Hepatocyte (in vitro differentiated cells): ENCODE results near the gene DACH2. TPM values are rescaled to one million over a fixed set of nuclear protein-coding genes. Genes with fewer than 3 reads are reported as not detected.

Experiments
- DNase-seq: peaks from one replicate; pipeline ENCODE4 v3.0.0-alpha.2; 2016; ENCODE audit warnings: low spot score
- H2AFZ ChIP-seq: fragments of 200-600 bp; sonication (generic); 2 replicates; pipeline ENCODE4 v1.6.0; 2016; ENCODE audit warnings: antibody characterized with exemption, mild to moderate bottlenecking
- H3K27ac ChIP-seq: fragments of 200-600 bp; sonication (generic); 2 replicates; pipeline ENCODE4 v1.5.1; 2016; ENCODE audit warnings: mild to moderate bottlenecking
- H3K27me3 ChIP-seq: fragments of 200-600 bp; sonication (generic); 2 replicates; pipeline ENCODE4 v1.6.1; 2016
- H3K36me3 ChIP-seq: fragments of 200-600 bp; sonication (generic); replicated peaks from 2 replicates; pipeline ENCODE4 v1.5.1; 2016; ENCODE audit warnings: low read depth; ENCODE audit not compliant: insufficient read depth
- H3K4me1 ChIP-seq: fragments of 200-600 bp; sonication (generic); 2 replicates; pipeline ENCODE4 v1.5.1; 2016; ENCODE audit warnings: mild to moderate bottlenecking, moderate library complexity; ENCODE audit not compliant: insufficient read depth
- H3K4me2 ChIP-seq: fragments of 200-600 bp; sonication (generic); 2 replicates; pipeline ENCODE4 v1.6.0; 2016
- H3K4me3 ChIP-seq: fragments of 200-600 bp; sonication (generic); 2 replicates; pipeline ENCODE4 v1.5.1; 2016; ENCODE audit warnings: mild to moderate bottlenecking
- H3K79me2 ChIP-seq: fragments of 200-600 bp; sonication (generic); 2 replicates; pipeline ENCODE4 v1.6.0; 2017; ENCODE audit warnings: mild to moderate bottlenecking
- H3K9me2 ChIP-seq: fragments of 200-600 bp; sonication (generic); replicated peaks from 2 replicates; pipeline ENCODE4 v1.6.0; 2017; ENCODE audit warnings: mild to moderate bottlenecking; ENCODE audit not compliant: insufficient read depth
- H3K9me3 ChIP-seq: fragments of 200-600 bp; sonication (generic); 2 replicates; pipeline ENCODE4 v1.5.1; 2016; ENCODE audit warnings: low read depth, mild to moderate bottlenecking
- H4K20me1 ChIP-seq: fragments of 200-600 bp; sonication (generic); 2 replicates; pipeline ENCODE4 v1.6.0; 2016; ENCODE audit warnings: mild to moderate bottlenecking; ENCODE audit not compliant: insufficient read depth, poor library complexity, severe bottlenecking
- EZH2 ChIP-seq: fragments of 200-600 bp; sonication (generic); IDR thresholded peaks from 2 replicates; pipeline ENCODE4 v1.6.1; 2016; ENCODE audit warnings: antibody characterized with exemption, mild to moderate bottlenecking, borderline replicate concordance
- EZH2phosphoT487 ChIP-seq: fragments of 200-600 bp; sonication (generic); IDR thresholded peaks from one replicate; pipeline ENCODE4 v1.6.1; 2018; ENCODE audit warnings: antibody characterized with exemption, mild to moderate bottlenecking, low read depth, moderate library complexity; ENCODE audit not compliant: unreplicated experiment, severe bottlenecking
- WGBS: methylation state at CpG from one replicate; pipeline ENCODE4 v1.1.6; 2016; ENCODE audit warnings: low lambda C conversion rate; ENCODE audit errors: missing lambda C conversion rate; 5-methylcytosine and 5-hydroxymethylcytosine counted together
- polyA plus RNA-seq: library from polyadenylated mRNA; unstranded; fragments of >200 nt; fragmentation: Nextera tagmentation; extraction: Ambion mirVana; gene quantifications from 2 replicates; pipeline ENCODE4 v1.2.1, GENCODE V29; 2016
- total RNA-seq: library from RNA; depleted of rRNA; stranded (reverse); fragments of >200 nt; gene quantifications from 2 replicates; pipeline ENCODE4 v1.2.3, GENCODE V29; 2014
- TF ChIP-seq, protein P1 (sequence below): fragments of 200-600 bp; sonication (generic); IDR thresholded peaks from 2 replicates; pipeline ENCODE4 v1.5.1; 2016; ENCODE audit warnings: antibody characterized with exemption, mild to moderate bottlenecking; ENCODE audit not compliant: poor library complexity

The DACH2 gene
- total and polyA plus RNA-seq, 2 experiments from 2014 or later, result 0.67 to 0.87 TPM

DNA sequence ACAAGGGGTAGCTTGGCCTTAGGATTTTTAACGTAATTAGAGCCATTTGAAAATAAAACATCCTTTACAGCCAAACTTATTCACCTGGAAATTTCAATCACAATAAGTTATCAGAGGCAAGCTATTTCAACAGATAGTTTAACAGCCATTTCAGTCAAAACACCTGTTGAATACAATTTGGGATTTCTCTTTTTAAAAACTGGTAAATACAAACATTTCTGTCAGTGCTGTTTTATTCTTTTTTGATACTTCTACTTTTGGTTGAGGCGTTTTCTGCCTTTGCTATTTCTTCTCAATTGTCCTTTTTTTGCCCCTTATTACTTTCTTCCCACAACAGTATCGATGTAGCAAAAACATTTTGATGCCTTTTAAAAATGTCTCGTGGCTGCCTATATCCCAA, 2.1 kb upstream of the DACH2 start:
- WGBS, result 65% methylated on average over 4 of the region's 4 CpGs
- Histone ChIP-seq H4K20me1 (no peaks in the 10 kb centered on the region), H3K4me3 (no peak overlapping the region), H2AFZ (no peak overlapping the region), H3K9me3 (no peaks in the 10 kb centered on the region), H3K79me2 (no peaks in the 10 kb centered on the region), H3K27me3 (peaks cover 13% of the 10 kb centered on the region), H3K9me2 (no peaks in the 10 kb centered on the region), H3K4me2 (no peak overlapping the region), H3K4me1 (no peaks in the 10 kb centered on the region), H3K27ac (no peak overlapping the region), H3K36me3 (no peaks in the 10 kb centered on the region)
- DNase-seq, result no peak
- no peak for TF ChIP-seq EZH2
- no peak for TF ChIP-seq EZH2phosphoT487
- TF ChIP-seq, protein P1, sequence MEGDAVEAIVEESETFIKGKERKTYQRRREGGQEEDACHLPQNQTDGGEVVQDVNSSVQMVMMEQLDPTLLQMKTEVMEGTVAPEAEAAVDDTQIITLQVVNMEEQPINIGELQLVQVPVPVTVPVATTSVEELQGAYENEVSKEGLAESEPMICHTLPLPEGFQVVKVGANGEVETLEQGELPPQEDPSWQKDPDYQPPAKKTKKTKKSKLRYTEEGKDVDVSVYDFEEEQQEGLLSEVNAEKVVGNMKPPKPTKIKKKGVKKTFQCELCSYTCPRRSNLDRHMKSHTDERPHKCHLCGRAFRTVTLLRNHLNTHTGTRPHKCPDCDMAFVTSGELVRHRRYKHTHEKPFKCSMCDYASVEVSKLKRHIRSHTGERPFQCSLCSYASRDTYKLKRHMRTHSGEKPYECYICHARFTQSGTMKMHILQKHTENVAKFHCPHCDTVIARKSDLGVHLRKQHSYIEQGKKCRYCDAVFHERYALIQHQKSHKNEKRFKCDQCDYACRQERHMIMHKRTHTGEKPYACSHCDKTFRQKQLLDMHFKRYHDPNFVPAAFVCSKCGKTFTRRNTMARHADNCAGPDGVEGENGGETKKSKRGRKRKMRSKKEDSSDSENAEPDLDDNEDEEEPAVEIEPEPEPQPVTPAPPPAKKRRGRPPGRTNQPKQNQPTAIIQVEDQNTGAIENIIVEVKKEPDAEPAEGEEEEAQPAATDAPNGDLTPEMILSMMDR, result no peak

DNA sequence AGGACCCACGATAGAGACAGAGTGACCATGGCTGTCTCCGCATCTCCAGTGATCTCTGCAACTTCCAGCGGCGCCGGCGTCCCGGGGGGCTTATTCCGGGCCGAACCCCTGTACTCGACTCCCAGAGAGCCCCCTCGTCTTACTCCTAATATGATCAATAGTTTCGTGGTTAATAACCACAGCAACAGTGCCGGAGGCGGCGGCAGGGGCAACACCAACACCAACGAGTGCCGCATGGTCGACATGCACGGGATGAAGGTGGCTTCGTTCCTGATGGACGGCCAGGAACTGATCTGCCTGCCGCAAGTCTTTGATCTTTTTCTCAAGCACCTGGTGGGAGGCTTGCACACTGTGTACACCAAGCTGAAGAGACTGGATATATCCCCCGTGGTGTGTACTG, 343 bp downstream of the DACH2 start:
- Histone ChIP-seq H3K4me3 (peak overlapping the region; percentile 32), H3K4me2 (peak overlapping the region; percentile 86), H3K9me2 (no peaks in the 10 kb centered on the region), H3K9me3 (no peaks in the 10 kb centered on the region), H3K27me3 (peaks cover 13% of the 10 kb centered on the region), H2AFZ (peak overlapping the region; percentile 68), H3K79me2 (no peaks in the 10 kb centered on the region), H3K36me3 (no peaks in the 10 kb centered on the region), H3K4me1 (no peaks in the 10 kb centered on the region), H4K20me1 (no peaks in the 10 kb centered on the region), H3K27ac (no peak overlapping the region)
- WGBS, result 45% methylated on average over 21 of the region's 23 CpGs
- TF ChIP-seq, protein P1, result no peak
- TF ChIP-seq EZH2phosphoT487 (no peak), EZH2 (no peak)
- DNase-seq, result peak; percentile 11

DNA sequence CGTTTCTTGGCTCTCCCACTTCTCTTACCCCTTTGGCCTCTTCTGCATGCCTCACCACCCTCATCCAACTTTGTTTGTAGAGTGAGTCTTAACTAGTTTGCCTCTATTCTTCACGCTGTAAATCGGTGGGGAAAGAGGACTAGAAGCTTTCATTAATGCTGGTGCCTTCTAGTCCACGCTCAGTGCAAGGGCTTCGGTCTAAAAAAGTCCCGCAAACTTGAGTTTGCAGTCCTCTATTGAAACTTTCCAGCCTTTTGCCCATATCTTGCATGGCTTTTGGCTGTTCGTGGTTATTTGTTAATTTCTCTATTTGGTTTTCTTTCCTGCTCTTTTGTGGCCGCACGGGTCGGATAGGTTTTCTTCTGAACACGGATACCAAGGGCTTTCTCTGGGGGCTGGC, 868 bp downstream of the DACH2 start:
- Histone ChIP-seq H3K27me3 (peaks cover 13% of the 10 kb centered on the region), H3K36me3 (no peaks in the 10 kb centered on the region), H3K9me2 (no peaks in the 10 kb centered on the region), H3K4me2 (peak overlapping the region; percentile 86), H3K4me1 (no peaks in the 10 kb centered on the region), H3K27ac (no peak overlapping the region), H4K20me1 (no peaks in the 10 kb centered on the region), H3K4me3 (peak overlapping the region; percentile 21), H3K9me3 (no peaks in the 10 kb centered on the region), H3K79me2 (no peaks in the 10 kb centered on the region), H2AFZ (no peak overlapping the region)
- DNase-seq, result no peak
- 51% methylated on average over 11 of the region's 11 CpGs for WGBS
- TF ChIP-seq EZH2phosphoT487, result no peak
- TF ChIP-seq, protein P1, result no peak
- no peak for TF ChIP-seq EZH2

DNA sequence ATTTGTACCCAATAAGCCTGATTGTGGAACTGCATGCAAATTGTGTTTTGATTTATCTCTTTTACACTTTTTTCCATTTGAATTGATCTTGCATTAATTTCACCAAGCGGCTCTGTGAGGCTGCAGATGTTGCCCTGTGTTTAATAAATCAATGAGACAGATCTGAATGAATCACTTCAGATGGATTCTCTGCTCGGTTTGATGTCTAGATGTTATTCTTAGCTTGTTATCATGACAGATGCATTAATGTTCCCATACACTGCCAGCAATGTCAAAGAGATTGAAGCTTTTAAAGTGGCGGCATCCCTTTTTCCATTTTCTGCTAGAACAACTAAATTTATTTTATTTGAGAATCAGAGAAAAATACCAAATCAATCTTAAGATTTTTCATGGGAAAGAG, 6.3 kb downstream of the DACH2 start:
- Histone ChIP-seq H4K20me1 (no peaks in the 10 kb centered on the region), H3K4me1 (no peaks in the 10 kb centered on the region), H3K27me3 (peaks cover 4% of the 10 kb centered on the region), H3K9me3 (no peaks in the 10 kb centered on the region), H3K4me3 (no peak overlapping the region), H3K9me2 (no peaks in the 10 kb centered on the region), H2AFZ (no peak overlapping the region), H3K79me2 (no peaks in the 10 kb centered on the region), H3K27ac (no peak overlapping the region), H3K4me2 (no peak overlapping the region), H3K36me3 (no peaks in the 10 kb centered on the region)
- no peak for DNase-seq
- WGBS, result 66% methylated on average over 3 of the region's 3 CpGs
- no peak for TF ChIP-seq EZH2phosphoT487
- no peak for TF ChIP-seq EZH2
- TF ChIP-seq, protein P1, result no peak
